HCT116 (cell line): ENCODE results near the gene SEC16B. TPM values are rescaled to one million over a fixed set of nuclear protein-coding genes. Genes with fewer than 3 reads are reported as not detected.

Experiments used
- ATAC-seq: fragments of 200-7000 bp; cut with Tn5 transposase; 2 replicates; pipeline ENCODE4 v1.9.1; 2020; ENCODE audit warnings: mild to moderate bottlenecking, moderate library complexity
- BruUV-seq: library from RNA; stranded (reverse); fragments of 400-500 nt; replicated peaks from 2 replicates; lab custom pipeline; 2021; lab: Mats Ljungman, UMichigan
- CTCF ChIA-PET: fragments of 300-600 bp; sonication (Branson Sonifier 250); formaldehyde crosslinking; loops from one replicate; lab custom pipeline; 2021; ENCODE audit warnings: antibody characterized with exemption; lab: Charles Lee
- POLR2A ChIA-PET: fragments of 300-600, 350-600 bp; sonication (Branson Sonifier 250); formaldehyde crosslinking; loops from one replicate; lab custom pipeline; 2021; ENCODE audit warnings: antibody characterized with exemption; lab: Charles Lee
- RAD21 ChIA-PET, 2 experiments: fragments of 300-600 bp; sonication (Branson Sonifier 250); formaldehyde crosslinking; loops; one replicate each; lab custom pipeline; 2023; ENCODE audit warnings: low total read pairs in 2 of 2; ENCODE audit not compliant: uncharacterized antibody in 2 of 2, unreplicated experiment in 2 of 2, low non-redundant PET in 1 of 2; lab: Charles Lee
- DNase-seq: peaks from one replicate; pipeline ENCODE4 v3.0.0-alpha.2; 2010; ENCODE audit warnings: low read depth, low spot score
- H2AFZ ChIP-seq: fragments of 200-600 bp; shearing (Covaris generic), sonication (generic); 2 replicates; pipeline ENCODE4 v1.6.1; 2017; ENCODE audit warnings: low read depth, mixed run types, mixed read lengths, antibody characterized with exemption, low read length; ENCODE audit not compliant: poor library complexity, severe bottlenecking
- H3K27ac ChIP-seq: 2 replicates; pipeline ENCODE4 v1.5.1; 2012; ENCODE audit warnings: low read depth, low read length
- H3K27me3 ChIP-seq: fragments of 200-600 bp; sonication (generic); 2 replicates; pipeline ENCODE4 v1.6.1; 2016; ENCODE audit warnings: mixed run types, low read length, mixed read lengths; ENCODE audit not compliant: insufficient read depth
- H3K36me3 ChIP-seq, 2 experiments: fragments of 200-500 bp in 1 of 2; fragments of 200-600 bp in 1 of 2; sonication (Bioruptor generic) in 1 of 2; sonication (generic) in 1 of 2; 2 replicates each; pipeline versions ENCODE4 v1.5.1 to v1.6.1; 2014 to 2016; ENCODE audit warnings: low read length in 2 of 2, inconsistent platforms in 1 of 2, mixed read lengths in 1 of 2, mixed run types in 1 of 2; ENCODE audit not compliant: insufficient read depth in 2 of 2, control insufficient read depth in 1 of 2
- H3K4me1 ChIP-seq, 2 experiments: fragments of 200-600 bp in 1 of 2; sonication (generic) in 1 of 2; 2 replicates each; pipeline versions ENCODE4 v1.5.1 to v1.6.1; 2012 to 2017; ENCODE audit warnings: low read length in 2 of 2, inconsistent platforms in 1 of 2, mild to moderate bottlenecking in 1 of 2, mixed read lengths in 1 of 2, mixed run types in 1 of 2, moderate library complexity in 1 of 2; ENCODE audit not compliant: insufficient read depth in 2 of 2, control insufficient read depth in 1 of 2
- H3K4me2 ChIP-seq: fragments of 200-600 bp; sonication (generic); 2 replicates; pipeline ENCODE4 v1.6.1; 2017; ENCODE audit warnings: mixed run types, low read length, mixed read lengths
- H3K4me3 ChIP-seq, 2 experiments: fragments of 200-600 bp in 1 of 2; sonication (generic) in 1 of 2; replicated peaks in 1 of 2; 2 replicates each; pipeline ENCODE4 v1.5.1; 2011 to 2016; ENCODE audit warnings: low read length in 2 of 2, control low read depth in 1 of 2, low read depth in 1 of 2, mild to moderate bottlenecking in 1 of 2, mixed read lengths in 1 of 2, mixed run types in 1 of 2
- H3K79me2 ChIP-seq: fragments of 200-600 bp; sonication (generic); 2 replicates; pipeline ENCODE4 v1.6.1; 2017; ENCODE audit warnings: mild to moderate bottlenecking, mixed run types, low read length, moderate library complexity, mixed read lengths; ENCODE audit not compliant: insufficient read depth
- H3K9ac ChIP-seq: fragments of 200-600 bp; sonication (generic); 2 replicates; pipeline ENCODE4 v1.6.1; 2016; ENCODE audit warnings: low read length, mixed read lengths
- H3K9me2 ChIP-seq: fragments of 200-600 bp; sonication (generic), shearing (Covaris generic); 2 replicates; pipeline ENCODE4 v1.6.1; 2017; ENCODE audit warnings: mixed run types, mild to moderate bottlenecking, moderate library complexity; ENCODE audit not compliant: insufficient read depth
- H3K9me3 ChIP-seq, 2 experiments: fragments of 200-500 bp in 1 of 2; fragments of 200-600 bp in 1 of 2; sonication (Bioruptor generic) in 1 of 2; sonication (generic) in 1 of 2; 2 replicates each; pipeline ENCODE4 v1.6.1; 2014 to 2017; ENCODE audit warnings: low read length in 2 of 2, mixed read lengths in 2 of 2, inconsistent platforms in 1 of 2, low read depth in 1 of 2, mild to moderate bottlenecking in 1 of 2, mixed run types in 1 of 2, moderate library complexity in 1 of 2; ENCODE audit not compliant: control insufficient read depth in 1 of 2, insufficient read depth in 1 of 2
- H4K20me1 ChIP-seq: fragments of 200-600 bp; sonication (generic), shearing (Covaris generic); 2 replicates; pipeline ENCODE4 v1.6.1; 2017; ENCODE audit warnings: mixed run types, mild to moderate bottlenecking, moderate library complexity; ENCODE audit not compliant: insufficient read depth
- CBX3 ChIP-seq: IDR thresholded peaks from 2 replicates; pipeline ENCODE4 v1.6.1; 2012; ENCODE audit warnings: low read depth
- ELF1 ChIP-seq: IDR thresholded peaks from 2 replicates; pipeline ENCODE4 v1.6.1; 2012; ENCODE audit warnings: low read depth, borderline replicate concordance
- FOSL1 ChIP-seq: IDR thresholded peaks from 2 replicates; pipeline ENCODE4 v1.6.1; 2012; ENCODE audit warnings: low read depth
- JUND ChIP-seq: IDR thresholded peaks from 2 replicates; pipeline ENCODE4 v1.6.1; 2012
- POLR2AphosphoS5 ChIP-seq: IDR thresholded peaks from 2 replicates; pipeline ENCODE4 v1.6.1; 2011; ENCODE audit warnings: mild to moderate bottlenecking, low read depth, low read length, moderate library complexity
- RAD21 ChIP-seq: IDR thresholded peaks from 2 replicates; pipeline ENCODE4 v1.6.1; 2012; ENCODE audit warnings: low read depth, mild to moderate bottlenecking
- SIN3A ChIP-seq: IDR thresholded peaks from 2 replicates; pipeline ENCODE4 v1.6.1; 2012; ENCODE audit warnings: low read depth
- SP1 ChIP-seq: IDR thresholded peaks from 2 replicates; pipeline ENCODE4 v1.6.1; 2012; ENCODE audit warnings: low read depth
- SRF ChIP-seq: IDR thresholded peaks from 2 replicates; pipeline ENCODE4 v1.6.1; 2012; ENCODE audit warnings: low read depth
- YY1 ChIP-seq: IDR thresholded peaks from 2 replicates; pipeline ENCODE4 v1.6.1; 2011; ENCODE audit warnings: low read length, low read depth, moderate library complexity, mild to moderate bottlenecking; ENCODE audit not compliant: insufficient replicate concordance; ENCODE audit errors: extremely low read depth
- intact Hi-C: fragments of 100-400 bp; cut with micrococcal nuclease; formaldehyde crosslinking; loops from 2 replicates; pipeline ENCODE4 v1.10.0; 2022
- total RNA-seq: library from RNA; stranded (reverse); gene quantifications from one replicate; pipeline ENCODE4 v1.2.1, GENCODE V29; 2021; ENCODE audit not compliant: unreplicated experiment
- TF ChIP-seq, protein P1 (sequence below): IDR thresholded peaks from 2 replicates; pipeline ENCODE4 v1.6.1; 2012; ENCODE audit warnings: low read depth
- TF ChIP-seq, protein P2 (sequence below), 3 experiments: fragments of 200-600 bp in 1 of 3; sonication (generic) in 1 of 3; IDR thresholded peaks in 2 of 3; conservative IDR thresholded peaks in 1 of 3; 2 replicates each; pipeline ENCODE4 v1.5.1; 2012 to 2017; ENCODE audit warnings: low read depth in 2 of 3, low read length in 2 of 3, antibody characterized with exemption in 1 of 3, borderline replicate concordance in 1 of 3, control low read depth in 1 of 3, mild to moderate bottlenecking in 1 of 3, mixed read lengths in 1 of 3, mixed run types in 1 of 3, moderate library complexity in 1 of 3; ENCODE audit not compliant: insufficient read depth in 1 of 3

The SEC16B gene
- total RNA-seq, 1 experiment from 2014 or later = 1.2 TPM

DNA sequence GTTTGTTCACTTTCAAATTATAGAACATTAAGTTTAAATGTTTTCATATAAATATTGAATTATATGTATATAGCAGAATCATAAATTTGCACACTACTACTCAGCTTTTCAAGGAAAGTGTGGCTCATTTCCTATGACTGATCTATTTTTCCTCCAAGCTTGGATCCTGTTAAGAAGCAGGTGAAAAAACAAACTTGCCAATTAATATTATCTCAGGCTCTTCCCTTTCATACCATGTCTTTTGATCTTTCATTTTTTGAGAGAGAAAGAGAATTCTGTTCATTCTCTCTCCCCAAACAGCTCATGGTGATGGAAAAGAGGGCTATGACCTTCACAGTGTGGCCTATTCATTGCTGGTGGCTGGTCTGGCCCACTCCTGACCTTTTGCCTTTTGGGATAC is 43.7 kb downstream of the SEC16B start:
- no peak for ATAC-seq
- POLR2A ChIA-PET = no interaction called here
- TF ChIP-seq ELF1 (no peak), SP1 (no peak), SRF (no peak), CBX3 (no peak), RAD21 (no peak), SIN3A (no peak), JUND (no peak), POLR2AphosphoS5 (no peak), FOSL1 (no peak), YY1 (no peak)
- TF ChIP-seq, protein P1, sequence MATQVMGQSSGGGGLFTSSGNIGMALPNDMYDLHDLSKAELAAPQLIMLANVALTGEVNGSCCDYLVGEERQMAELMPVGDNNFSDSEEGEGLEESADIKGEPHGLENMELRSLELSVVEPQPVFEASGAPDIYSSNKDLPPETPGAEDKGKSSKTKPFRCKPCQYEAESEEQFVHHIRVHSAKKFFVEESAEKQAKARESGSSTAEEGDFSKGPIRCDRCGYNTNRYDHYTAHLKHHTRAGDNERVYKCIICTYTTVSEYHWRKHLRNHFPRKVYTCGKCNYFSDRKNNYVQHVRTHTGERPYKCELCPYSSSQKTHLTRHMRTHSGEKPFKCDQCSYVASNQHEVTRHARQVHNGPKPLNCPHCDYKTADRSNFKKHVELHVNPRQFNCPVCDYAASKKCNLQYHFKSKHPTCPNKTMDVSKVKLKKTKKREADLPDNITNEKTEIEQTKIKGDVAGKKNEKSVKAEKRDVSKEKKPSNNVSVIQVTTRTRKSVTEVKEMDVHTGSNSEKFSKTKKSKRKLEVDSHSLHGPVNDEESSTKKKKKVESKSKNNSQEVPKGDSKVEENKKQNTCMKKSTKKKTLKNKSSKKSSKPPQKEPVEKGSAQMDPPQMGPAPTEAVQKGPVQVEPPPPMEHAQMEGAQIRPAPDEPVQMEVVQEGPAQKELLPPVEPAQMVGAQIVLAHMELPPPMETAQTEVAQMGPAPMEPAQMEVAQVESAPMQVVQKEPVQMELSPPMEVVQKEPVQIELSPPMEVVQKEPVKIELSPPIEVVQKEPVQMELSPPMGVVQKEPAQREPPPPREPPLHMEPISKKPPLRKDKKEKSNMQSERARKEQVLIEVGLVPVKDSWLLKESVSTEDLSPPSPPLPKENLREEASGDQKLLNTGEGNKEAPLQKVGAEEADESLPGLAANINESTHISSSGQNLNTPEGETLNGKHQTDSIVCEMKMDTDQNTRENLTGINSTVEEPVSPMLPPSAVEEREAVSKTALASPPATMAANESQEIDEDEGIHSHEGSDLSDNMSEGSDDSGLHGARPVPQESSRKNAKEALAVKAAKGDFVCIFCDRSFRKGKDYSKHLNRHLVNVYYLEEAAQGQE = no peak
- TF ChIP-seq, protein P2, sequence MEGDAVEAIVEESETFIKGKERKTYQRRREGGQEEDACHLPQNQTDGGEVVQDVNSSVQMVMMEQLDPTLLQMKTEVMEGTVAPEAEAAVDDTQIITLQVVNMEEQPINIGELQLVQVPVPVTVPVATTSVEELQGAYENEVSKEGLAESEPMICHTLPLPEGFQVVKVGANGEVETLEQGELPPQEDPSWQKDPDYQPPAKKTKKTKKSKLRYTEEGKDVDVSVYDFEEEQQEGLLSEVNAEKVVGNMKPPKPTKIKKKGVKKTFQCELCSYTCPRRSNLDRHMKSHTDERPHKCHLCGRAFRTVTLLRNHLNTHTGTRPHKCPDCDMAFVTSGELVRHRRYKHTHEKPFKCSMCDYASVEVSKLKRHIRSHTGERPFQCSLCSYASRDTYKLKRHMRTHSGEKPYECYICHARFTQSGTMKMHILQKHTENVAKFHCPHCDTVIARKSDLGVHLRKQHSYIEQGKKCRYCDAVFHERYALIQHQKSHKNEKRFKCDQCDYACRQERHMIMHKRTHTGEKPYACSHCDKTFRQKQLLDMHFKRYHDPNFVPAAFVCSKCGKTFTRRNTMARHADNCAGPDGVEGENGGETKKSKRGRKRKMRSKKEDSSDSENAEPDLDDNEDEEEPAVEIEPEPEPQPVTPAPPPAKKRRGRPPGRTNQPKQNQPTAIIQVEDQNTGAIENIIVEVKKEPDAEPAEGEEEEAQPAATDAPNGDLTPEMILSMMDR (IDR thresholded peaks at IDR 0.05 in 2 of 3, conservative IDR thresholded peaks at IDR 0.05 in 1 of 3; ENCODE audit: borderline replicate concordance in 1 of 3, insufficient read depth in 1 of 3, low read depth in 2 of 3, low read length in 2 of 3) = no peak
- BruUV-seq = no TSS peak
- Histone ChIP-seq H3K9me2 (no peaks in the 10 kb centered on the region), H3K4me3 (no peak overlapping the region), H3K9ac (no peak overlapping the region), H3K27ac (no peak overlapping the region), H3K4me1 (peaks cover 0 to 9% of the 10 kb centered on the region in 2 experiments; a peak in 1 of 4 replicates), H4K20me1 (no peaks in the 10 kb centered on the region), H3K27me3 (no peaks in the 10 kb centered on the region), H3K36me3 (no peaks in the 10 kb centered on the region), H3K79me2 (no peaks in the 10 kb centered on the region), H3K9me3 (no peaks in the 10 kb centered on the region), H2AFZ (no peak overlapping the region), H3K4me2 (no peak overlapping the region)
- CTCF ChIA-PET = no interaction called here
- intact Hi-C loops = no loop called here
- RAD21 ChIA-PET = no interaction called here
- DNase-seq = no peak
